Measurements from ENCODE around the gene CALN1. TPM values are rescaled to one million over a fixed set of nuclear protein-coding genes. Genes with fewer than 3 reads are reported as not detected.
"Not testable (repeated sequence)": the region's sequence is repeated elsewhere in the genome, so short reads cannot be mapped to it uniquely, and the experiment has no call there.

CALN1 gene
- total RNA-seq, 2 experiments from 2014 or later: 0.32 TPM; not detected in 1

GRCh38 chr7:72405418-72405817 lies 6.7 kb downstream of the CALN1 start:
- Mint-ChIP-seq H3K27ac (no peak overlapping the region), H3K4me1 (ENCODE audit: low read depth) (no peaks in the 10 kb centered on the region), H3K36me3 (ENCODE audit: low read depth) (peaks cover 1% of the 10 kb centered on the region), H3K9me3 (peaks cover 2% of the 10 kb centered on the region), H3K27me3 (ENCODE audit: low read depth) (peaks cover 2% of the 10 kb centered on the region), H3K4me3 (no peak overlapping the region)
- CTCF ChIA-PET: interaction anchor here (0.7 kb wide), 1 partner anchor 116 kb away, joined by 3 read pairs; no protein-coding TSS in a partner anchor
- intact Hi-C loops (cut with micrococcal nuclease): no loop called here
- DNase-seq: peak; percentile 8

- H3K36me3 Mint-ChIP-seq (ENCODE audit: low read depth): peaks cover 1% of the 10 kb centered on the region
- H3K4me3 Mint-ChIP-seq: no peak overlapping the region
- no peaks in the 10 kb centered on the region for H3K4me1 Mint-ChIP-seq (ENCODE audit: low read depth)
- H3K27me3 Mint-ChIP-seq (ENCODE audit: low read depth): peaks cover 2% of the 10 kb centered on the region
- CTCF ChIA-PET: no interaction called here
- H3K27ac Mint-ChIP-seq: no peak overlapping the region
- intact Hi-C loops (cut with micrococcal nuclease): no loop called here
- H3K9me3 Mint-ChIP-seq: peaks cover 3% of the 10 kb centered on the region
- no peak for DNase-seq
Measured at GRCh38 chr7:72404743-72405142, 7.4 kb downstream of the CALN1 start.

GRCh38 chr7:72403458-72404076 lies 8.6 kb downstream of the CALN1 start:
- no peak for DNase-seq
- Mint-ChIP-seq H3K27ac (no peak overlapping the region), H3K4me1 (ENCODE audit: low read depth) (no peaks in the 10 kb centered on the region), H3K27me3 (ENCODE audit: low read depth) (peaks cover 2% of the 10 kb centered on the region), H3K4me3 (no peak overlapping the region), H3K36me3 (ENCODE audit: low read depth) (peaks cover 1% of the 10 kb centered on the region), H3K9me3 (peaks cover 3% of the 10 kb centered on the region)
- intact Hi-C loops (cut with micrococcal nuclease): no loop called here
- CTCF ChIA-PET: no interaction called here

GRCh38 chr7:72394016-72394415 lies 18.1 kb downstream of the CALN1 start:
- Mint-ChIP-seq H3K36me3 (ENCODE audit: low read depth) (no peaks in the 10 kb centered on the region), H3K27ac (no peak overlapping the region), H3K9me3 (peaks cover 7% of the 10 kb centered on the region), H3K4me3 (no peak overlapping the region), H3K4me1 (ENCODE audit: low read depth) (no peaks in the 10 kb centered on the region), H3K27me3 (ENCODE audit: low read depth) (no peaks in the 10 kb centered on the region)
- intact Hi-C loops (cut with micrococcal nuclease): no loop called here
- DNase-seq: no peak
- CTCF ChIA-PET: interaction anchor here (0.6 kb wide), 1 partner anchor 577 kb away, joined by 3 read pairs; no protein-coding TSS in a partner anchor

DNA sequence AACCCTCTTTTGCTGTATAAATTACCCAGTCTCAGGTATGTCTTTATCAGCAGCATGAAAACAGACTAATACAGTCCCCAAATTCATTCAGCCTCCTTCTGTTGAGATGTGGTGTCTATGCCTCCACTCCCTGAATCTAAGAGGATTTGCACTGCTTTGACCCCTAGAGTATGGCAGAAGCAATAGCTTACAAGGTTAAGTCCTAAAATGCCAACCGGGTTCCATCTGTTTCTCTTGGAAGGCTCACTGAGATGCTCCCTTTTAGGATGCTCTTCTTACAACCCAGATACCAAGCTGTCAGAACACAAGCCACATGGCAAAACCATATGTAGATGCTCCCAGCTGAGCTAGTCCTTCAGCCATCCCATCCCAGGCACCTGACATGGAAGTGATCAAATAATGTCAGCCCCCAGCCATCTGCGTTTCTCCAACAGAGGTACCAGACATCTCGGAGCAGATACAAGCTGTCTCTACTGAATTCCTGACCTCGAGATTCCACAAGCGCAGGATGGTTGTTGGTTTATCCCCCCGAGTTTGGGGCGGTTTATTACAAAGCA lies 20.2 kb downstream of the CALN1 start:
- intact Hi-C loops (cut with micrococcal nuclease): no loop called here
- CTCF ChIA-PET: no interaction called here
- DNase-seq: no peak
- Mint-ChIP-seq H3K4me1 (ENCODE audit: low read depth) (no peaks in the 10 kb centered on the region), H3K4me3 (no peak overlapping the region), H3K36me3 (ENCODE audit: low read depth) (no peaks in the 10 kb centered on the region), H3K9me3 (peaks cover 5% of the 10 kb centered on the region), H3K27me3 (ENCODE audit: low read depth) (no peaks in the 10 kb centered on the region), H3K27ac (no peak overlapping the region)

DNA sequence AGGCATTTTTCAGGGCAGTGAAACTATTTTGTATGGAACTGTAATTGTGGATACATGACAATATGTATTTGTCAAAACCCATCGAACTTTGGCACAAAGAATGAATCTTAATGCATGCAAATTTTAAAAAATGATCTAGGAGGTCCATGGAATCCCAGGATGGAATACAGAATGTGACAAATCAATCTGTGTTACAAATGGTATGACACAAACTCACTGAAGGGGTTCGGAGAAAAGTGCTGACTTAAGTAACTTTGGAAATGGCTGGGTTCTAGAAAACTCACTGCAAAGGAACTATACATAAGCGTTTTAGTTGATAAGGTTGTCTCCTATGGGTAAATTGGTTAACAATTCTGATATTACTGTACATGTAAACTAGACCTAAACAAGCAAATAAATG lies 26.0 kb downstream of the CALN1 start:
- Mint-ChIP-seq H3K36me3 (ENCODE audit: low read depth) (no peaks in the 10 kb centered on the region), H3K9me3 (peaks cover 4% of the 10 kb centered on the region), H3K4me1 (ENCODE audit: low read depth) (no peaks in the 10 kb centered on the region), H3K27ac (no peak overlapping the region), H3K4me3 (no peak overlapping the region), H3K27me3 (ENCODE audit: low read depth) (no peaks in the 10 kb centered on the region)
- CTCF ChIA-PET: no interaction called here
- intact Hi-C loops (cut with micrococcal nuclease): no loop called here
- DNase-seq: no peak

GRCh38 chr7:72362246-72362645 lies 49.9 kb downstream of the CALN1 start:
- CTCF ChIA-PET: no interaction called here
- Mint-ChIP-seq H3K27me3 (ENCODE audit: low read depth) (no peaks in the 10 kb centered on the region), H3K36me3 (ENCODE audit: low read depth) (no peaks in the 10 kb centered on the region), H3K27ac (no peak overlapping the region), H3K4me3 (no peak overlapping the region), H3K9me3 (no peaks in the 10 kb centered on the region), H3K4me1 (ENCODE audit: low read depth) (no peaks in the 10 kb centered on the region)
- intact Hi-C loops (cut with micrococcal nuclease): no loop called here
- DNase-seq: no peak

DNA sequence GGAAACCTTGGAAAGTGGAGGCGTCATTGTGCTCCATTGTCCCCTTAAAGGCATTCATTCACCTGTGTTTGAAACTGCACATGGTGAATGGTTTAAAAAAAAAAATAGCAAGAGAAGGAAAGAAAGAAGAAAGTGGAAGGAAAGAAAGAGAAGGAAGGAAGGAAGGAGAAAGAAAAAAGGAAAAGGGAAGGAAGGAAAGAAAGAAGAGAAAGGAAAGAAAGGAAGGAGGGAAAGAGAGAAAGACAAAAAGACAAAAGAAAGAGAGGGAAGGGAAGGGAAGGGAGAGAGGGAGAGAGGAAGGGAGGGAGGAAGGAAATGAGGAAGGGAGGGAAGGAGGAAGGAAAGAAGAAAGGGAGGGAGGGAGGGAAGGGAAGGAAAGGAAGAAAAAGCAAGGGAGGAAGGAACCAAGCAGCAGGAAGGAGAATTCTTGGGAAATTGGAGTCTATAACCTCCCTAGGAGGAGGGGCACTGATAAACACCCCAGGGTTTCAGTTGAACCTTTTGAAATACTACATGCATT lies 66.9 kb downstream of the CALN1 start:
- Mint-ChIP-seq H3K27ac (no peak overlapping the region), H3K4me1 (ENCODE audit: low read depth) (no peaks in the 10 kb centered on the region), H3K36me3 (ENCODE audit: low read depth) (no peaks in the 10 kb centered on the region), H3K9me3 (peaks cover 4% of the 10 kb centered on the region), H3K27me3 (ENCODE audit: low read depth) (peaks cover 2% of the 10 kb centered on the region), H3K4me3 (no peak overlapping the region)
- intact Hi-C loops (cut with micrococcal nuclease): no loop called here
- no peak for DNase-seq
- CTCF ChIA-PET: no interaction called here

DNA sequence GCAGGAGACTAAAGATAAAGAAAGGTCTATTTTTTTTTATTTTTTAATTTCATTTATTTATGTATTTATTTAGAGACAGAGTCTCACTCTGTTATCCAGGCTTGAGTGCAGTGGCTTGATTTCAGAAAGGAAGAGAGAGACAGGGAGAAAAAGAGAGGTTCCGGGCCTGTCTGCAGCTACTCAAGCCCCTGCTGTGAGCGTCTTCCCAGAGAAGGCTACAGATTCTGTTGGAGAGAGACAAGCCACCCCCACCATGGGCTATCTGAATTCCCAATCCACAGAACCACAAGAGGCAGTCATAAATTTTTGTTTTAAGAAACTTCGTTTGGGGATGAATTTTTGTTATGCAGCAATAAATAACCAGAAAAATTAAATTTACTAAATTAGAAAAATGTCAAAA lies 68.1 kb downstream of the CALN1 start:
- CTCF ChIA-PET: interaction anchor here (0.6 kb wide), 1 partner anchor 339 kb away, joined by 3 read pairs; no protein-coding TSS in a partner anchor
- Mint-ChIP-seq H3K36me3 (ENCODE audit: low read depth) (no peaks in the 10 kb centered on the region), H3K9me3 (peaks cover 8% of the 10 kb centered on the region), H3K4me3 (no peak overlapping the region), H3K4me1 (ENCODE audit: low read depth) (no peaks in the 10 kb centered on the region), H3K27me3 (ENCODE audit: low read depth) (peaks cover 2% of the 10 kb centered on the region), H3K27ac (no peak overlapping the region)
- intact Hi-C loops (cut with micrococcal nuclease): no loop called here
- DNase-seq: no peak

DNA sequence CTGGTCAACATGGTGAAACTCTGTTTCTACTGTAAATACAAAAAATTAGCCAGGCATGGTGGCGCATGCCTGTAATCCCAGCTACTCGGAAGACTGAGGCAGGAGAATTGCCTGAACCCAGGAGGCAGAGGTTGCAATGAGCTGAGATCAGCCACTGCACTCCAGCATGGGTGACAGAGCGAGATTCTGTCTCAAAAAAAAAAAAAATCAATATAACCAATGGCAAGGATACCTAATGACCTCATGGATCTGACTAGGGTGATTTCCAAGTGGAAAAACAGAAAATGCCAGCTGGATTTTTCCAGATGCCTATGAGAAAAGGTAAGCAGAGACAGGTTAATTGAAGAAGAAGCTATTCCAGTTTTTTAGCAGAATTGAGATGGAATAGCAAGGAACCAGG lies 68.8 kb downstream of the CALN1 start:
- DNase-seq; H3K36me3 Mint-ChIP-seq (ENCODE audit: low read depth); H3K9me3 Mint-ChIP-seq; H3K4me1 Mint-ChIP-seq (ENCODE audit: low read depth); H3K4me3 Mint-ChIP-seq; H3K27me3 Mint-ChIP-seq (ENCODE audit: low read depth); intact Hi-C loops (cut with micrococcal nuclease); H3K27ac Mint-ChIP-seq: not testable (repeated sequence)
- CTCF ChIA-PET: interaction anchor here (0.6 kb wide), 1 partner anchor 339 kb away, joined by 3 read pairs; no protein-coding TSS in a partner anchor

GRCh38 chr7:72337390-72338167 lies 74.6 kb downstream of the CALN1 start:
- Mint-ChIP-seq H3K4me1 (ENCODE audit: low read depth) (no peaks in the 10 kb centered on the region), H3K27ac (no peak overlapping the region), H3K9me3 (peaks cover 8% of the 10 kb centered on the region), H3K36me3 (ENCODE audit: low read depth) (no peaks in the 10 kb centered on the region), H3K4me3 (no peak overlapping the region), H3K27me3 (ENCODE audit: low read depth) (peaks cover 28% of the 10 kb centered on the region)
- DNase-seq: no peak
- intact Hi-C loops (cut with micrococcal nuclease): no loop called here
- CTCF ChIA-PET: no interaction called here

GRCh38 chr7:72336632-72337389 lies 75.3 kb downstream of the CALN1 start:
- Mint-ChIP-seq H3K4me3 (no peak overlapping the region), H3K4me1 (ENCODE audit: low read depth) (no peaks in the 10 kb centered on the region), H3K27ac (no peak overlapping the region), H3K9me3 (peaks cover 8% of the 10 kb centered on the region), H3K27me3 (ENCODE audit: low read depth) (peaks cover 28% of the 10 kb centered on the region), H3K36me3 (ENCODE audit: low read depth) (no peaks in the 10 kb centered on the region)
- CTCF ChIA-PET: no interaction called here
- DNase-seq: no peak
- intact Hi-C loops (cut with micrococcal nuclease): no loop called here
